IMR-90 (cell line): Measurements from ENCODE around the gene SLC22A5. TPM values are rescaled to one million over a fixed set of nuclear protein-coding genes. Genes with fewer than 3 reads are reported as not detected.

ENCODE experiments used
- ATAC-seq: fragments of 200-7000 bp; cut with Tn5 transposase; 2 replicates; pipeline ENCODE4 v1.9.1; 2020; ENCODE audit warnings: low read depth, mild to moderate bottlenecking, moderate library complexity
- BruUV-seq: library from RNA; stranded (reverse); fragments of 400-500 nt; replicated peaks from 2 replicates; lab custom pipeline; 2021; lab: Mats Ljungman, UMichigan
- CTCF ChIA-PET: fragments of 300-600 bp; formaldehyde crosslinking; extraction: SDS; loops from one replicate; lab custom pipeline; 2021; ENCODE audit warnings: antibody characterized with exemption; lab: Yijun Ruan, JAX
- POLR2A ChIA-PET: fragments of 300-600 bp; sonication (Branson Sonifier 250); formaldehyde crosslinking; loops from one replicate; lab custom pipeline; 2022; ENCODE audit warnings: antibody characterized with exemption; ENCODE audit not compliant: unreplicated experiment; lab: Charles Lee
- DNase-seq: peaks from one replicate; pipeline ENCODE4 v3.0.0; 2013
- H2AFZ ChIP-seq: replicated peaks from 2 replicates; pipeline ENCODE3; 2013; ENCODE audit warnings: low read length, mild to moderate bottlenecking; ENCODE audit not compliant: poor library complexity
- H2AK5ac ChIP-seq: 2 replicates; pipeline ENCODE4 v1.6.1; 2013; ENCODE audit warnings: low read depth, low read length, inconsistent platforms
- H2AK9ac ChIP-seq: replicated peaks from 2 replicates; pipeline ENCODE3; 2013; ENCODE audit warnings: mild to moderate bottlenecking, low read depth, low read length, moderate library complexity; ENCODE audit not compliant: poor library complexity
- H2BK120ac ChIP-seq: 2 replicates; pipeline ENCODE4 v1.6.1; 2013; ENCODE audit warnings: low read depth, low read length, inconsistent platforms
- H2BK15ac ChIP-seq: 3 replicates; pipeline ENCODE4 v1.6.1; 2013; ENCODE audit warnings: low read depth, low read length, inconsistent platforms
- H2BK20ac ChIP-seq: 2 replicates; pipeline ENCODE4 v1.6.1; 2013; ENCODE audit warnings: low read depth, mild to moderate bottlenecking, inconsistent platforms, low read length, moderate library complexity
- H2BK5ac ChIP-seq: 2 replicates; pipeline ENCODE4 v1.6.1; 2013; ENCODE audit warnings: mild to moderate bottlenecking, low read depth, low read length, inconsistent platforms; ENCODE audit not compliant: poor library complexity, severe bottlenecking
- H3K14ac ChIP-seq: replicated peaks from 2 replicates; pipeline ENCODE4 v1.6.1; 2013; ENCODE audit warnings: low read depth, low read length, inconsistent platforms
- H3K18ac ChIP-seq: 2 replicates; pipeline ENCODE4 v1.6.1; 2013; ENCODE audit warnings: low read depth, low read length, control low read depth
- H3K23ac ChIP-seq: 2 replicates; pipeline ENCODE4 v1.6.1; 2013; ENCODE audit warnings: low read depth, low read length, inconsistent platforms
- H3K27ac ChIP-seq: 2 replicates; pipeline ENCODE4 v1.5.1; 2013; ENCODE audit warnings: mild to moderate bottlenecking, control low read depth, low read length; ENCODE audit not compliant: insufficient read depth
- H3K27me3 ChIP-seq: 2 replicates; pipeline ENCODE4 v1.6.1; 2013; ENCODE audit warnings: low read length; ENCODE audit not compliant: control insufficient read depth, insufficient read depth
- H3K36me3 ChIP-seq: 2 replicates; pipeline ENCODE4 v1.6.1; 2013; ENCODE audit warnings: low read length, mixed read lengths; ENCODE audit not compliant: control insufficient read depth, insufficient read depth
- H3K4ac ChIP-seq: 2 replicates; pipeline ENCODE4 v1.6.1; 2013; ENCODE audit warnings: low read depth, low read length, inconsistent platforms
- H3K4me1 ChIP-seq: 2 replicates; pipeline ENCODE4 v1.6.1; 2013; ENCODE audit warnings: low read length, mixed read lengths; ENCODE audit not compliant: control insufficient read depth, insufficient read depth
- H3K4me2 ChIP-seq: 2 replicates; pipeline ENCODE4 v1.6.1; 2013; ENCODE audit warnings: low read depth, mild to moderate bottlenecking, control low read depth, low read length, moderate library complexity
- H3K4me3 ChIP-seq: 2 replicates; pipeline ENCODE4 v1.5.1; 2013; ENCODE audit warnings: low read depth, mild to moderate bottlenecking, control low read depth, low read length, moderate library complexity; ENCODE audit not compliant: insufficient read depth
- H3K56ac ChIP-seq: 2 replicates; pipeline ENCODE4 v1.6.1; 2013; ENCODE audit warnings: low read length, inconsistent platforms; ENCODE audit not compliant: insufficient read depth; ENCODE audit errors: extremely low read depth
- H3K79me1 ChIP-seq, 2 experiments: 2 replicates each; pipeline ENCODE4 v1.6.1; 2013; ENCODE audit warnings: low read length in 2 of 2, inconsistent platforms in 1 of 2, low read depth in 1 of 2
- H3K9ac ChIP-seq: 2 replicates; pipeline ENCODE4 v1.6.1; 2013; ENCODE audit warnings: low read depth, low read length, control low read depth
- H3K9me1 ChIP-seq: 2 replicates; pipeline ENCODE4 v1.6.1; 2013; ENCODE audit warnings: low read length, inconsistent platforms; ENCODE audit not compliant: insufficient read depth
- H3K9me3 ChIP-seq: 2 replicates; pipeline ENCODE4 v1.6.1; 2013; ENCODE audit warnings: low read length; ENCODE audit not compliant: control insufficient read depth, insufficient read depth
- H4K20me1 ChIP-seq: 2 replicates; pipeline ENCODE4 v1.6.1; 2013; ENCODE audit warnings: low read length, inconsistent platforms; ENCODE audit not compliant: insufficient read depth
- H4K5ac ChIP-seq: 2 replicates; pipeline ENCODE4 v1.6.1; 2013; ENCODE audit warnings: mild to moderate bottlenecking, low read depth, low read length, control low read depth
- H4K8ac ChIP-seq, 2 experiments: 2 replicates each; pipeline ENCODE4 v1.6.1; 2013; ENCODE audit warnings: low read depth in 2 of 2, low read length in 2 of 2, control low read depth in 1 of 2, inconsistent platforms in 1 of 2
- H4K91ac ChIP-seq: 2 replicates; pipeline ENCODE4 v1.6.1; 2013; ENCODE audit warnings: low read depth, low read length, inconsistent platforms; ENCODE audit not compliant: insufficient read depth
- BHLHE40 ChIP-seq: fragments of 150-350 bp; IDR thresholded peaks from 2 replicates; pipeline ENCODE4 v1.6.1; 2016; ENCODE audit warnings: mild to moderate bottlenecking, low read depth, low read length
- CHD1 ChIP-seq: IDR thresholded peaks from 2 replicates; pipeline ENCODE4 v1.6.1; 2012; ENCODE audit warnings: low read depth, low read length, improper control_type of control experiment
- FOS ChIP-seq: fragments of 150-350 bp; IDR thresholded peaks from 2 replicates; pipeline ENCODE4 v1.6.1; 2016; ENCODE audit warnings: low read depth, low read length
- MAZ ChIP-seq: IDR thresholded peaks from 2 replicates; pipeline ENCODE4 v1.6.1; 2012; ENCODE audit warnings: low read depth, mild to moderate bottlenecking, low read length, improper control_type of control experiment, moderate library complexity, borderline replicate concordance
- MXI1 ChIP-seq: IDR thresholded peaks from 2 replicates; pipeline ENCODE4 v1.6.1; 2012; ENCODE audit warnings: low read depth, mild to moderate bottlenecking, low read length, moderate library complexity, borderline replicate concordance
- NFE2L2 ChIP-seq: fragments of 150-350 bp; IDR thresholded peaks from 2 replicates; pipeline ENCODE4 v1.6.1; 2016; ENCODE audit warnings: low read depth, mild to moderate bottlenecking, low read length
- POLR2A ChIP-seq: IDR thresholded peaks from 2 replicates; pipeline ENCODE4 v1.6.1; 2012; ENCODE audit warnings: mild to moderate bottlenecking, low read depth, low read length
- RAD21 ChIP-seq: IDR thresholded peaks from 2 replicates; pipeline ENCODE4 v1.6.1; 2012; ENCODE audit warnings: low read length, improper control_type of control experiment
- RCOR1 ChIP-seq: IDR thresholded peaks from 2 replicates; pipeline ENCODE4 v1.6.1; 2012; ENCODE audit warnings: mild to moderate bottlenecking, low read length, improper control_type of control experiment; ENCODE audit not compliant: insufficient replicate concordance
- RFX5 ChIP-seq: IDR thresholded peaks from 2 replicates; pipeline ENCODE4 v1.8.0; 2012; ENCODE audit warnings: low read depth, mild to moderate bottlenecking, low read length, moderate library complexity
- WGBS, 2 experiments: methylation state at CpG; one replicate each; pipeline versions ENCODE4 v1.1.5 to v1.1.7; 2013; ENCODE audit warnings: missing lambda C conversion rate in 2 of 2; ENCODE audit not compliant: insufficient read length in 1 of 2; ENCODE audit errors: extremely low coverage in 2 of 2; 5-methylcytosine and 5-hydroxymethylcytosine counted together
- dilution Hi-C: fragments of 300-500 bp; cut with HindIII; formaldehyde crosslinking; loops from one replicate; pipeline ENCODE4 v1.14.3; 2018; ENCODE audit warnings: low sequenced_read_pairs; ENCODE audit not compliant: unreplicated experiment
- in situ Hi-C: fragments of 300-500 bp; cut with MboI; formaldehyde crosslinking; loops from 3 replicates; pipeline ENCODE4 v1.14.3; 2019; ENCODE audit warnings: low sequenced_read_pairs, inconsistent platforms, mixed read lengths
- intact Hi-C: fragments of 100-400 bp; cut with micrococcal nuclease; formaldehyde crosslinking; loops from 2 replicates; pipeline ENCODE4 v1.10.0; 2022
- polyA plus RNA-seq, 3 experiments: library from polyadenylated mRNA; depleted of rRNA; stranded (reverse); fragments of >200 nt; gene quantifications; 2 replicates each; pipeline ENCODE4 v1.2.3, GENCODE V29; 2012; ENCODE audit warnings: low replicate concordance in 1 of 3
- total RNA-seq: library from RNA; depleted of rRNA; stranded (reverse); fragments of >200 nt; gene quantifications from 2 replicates; pipeline ENCODE4 v1.2.3, GENCODE V29; 2012
- TF ChIP-seq, protein P1 (sequence below): fragments of 150-350 bp; IDR thresholded peaks from 2 replicates; pipeline ENCODE4 v1.6.1; 2017; ENCODE audit warnings: mild to moderate bottlenecking, antibody characterized with exemption, low read length, low read depth
- TF ChIP-seq, protein P2 (sequence below): conservative IDR thresholded peaks from 2 replicates; pipeline ENCODE4 v1.5.1; 2012; ENCODE audit warnings: mild to moderate bottlenecking, low read depth, low read length, improper control_type of control experiment

Gene SLC22A5
- total and polyA plus RNA-seq, 2 of the 4 experiments (the other 2 are of a cell fraction), result 6.1 to 7.1 TPM

DNA sequence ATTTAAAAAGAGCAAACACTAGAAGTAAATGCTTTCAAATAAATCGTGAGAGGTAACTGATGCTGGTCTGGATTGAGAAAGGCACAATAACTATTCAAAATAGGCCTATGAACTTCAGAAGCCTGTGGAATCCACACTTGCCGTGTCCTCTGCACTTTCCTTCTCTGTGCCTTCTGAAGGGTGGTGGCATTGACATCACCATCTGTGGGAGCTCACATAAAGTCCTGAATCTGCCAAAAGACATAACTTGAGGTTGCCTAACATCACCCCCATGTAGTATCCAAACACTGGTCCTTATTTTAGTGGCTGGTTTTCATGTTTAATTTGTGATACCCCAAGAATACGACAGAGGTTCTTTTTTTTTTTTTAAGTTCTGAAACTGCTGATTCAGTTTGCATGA lies 61.2 kb downstream of the SLC22A5 start:
- H3K4ac ChIP-seq, result peak overlapping the region; percentile 52; the same call in 1 of the 2 replicates
- H4K20me1 ChIP-seq, result no peaks in the 10 kb centered on the region; the same call in 1 of the 2 replicates
- no peak overlapping the region for H3K18ac ChIP-seq
- H2BK15ac ChIP-seq, result peak overlapping the region; percentile 43; the same call in 1 of the 3 replicates
- intact Hi-C loops (no loop called here), dilution Hi-C loops (no loop called here), in situ Hi-C loops (no loop called here)
- H2BK5ac ChIP-seq, result no peak overlapping the region
- H4K91ac ChIP-seq, result peak overlapping the region; percentile 30; the same call in 1 of the 2 replicates
- H2AK5ac ChIP-seq, result no peak overlapping the region
- peaks cover 17 to 63% of the 10 kb centered on the region in 2 experiments; a peak in 3 of 4 replicates for H3K79me1 ChIP-seq
- H3K27me3 ChIP-seq, result no peaks in the 10 kb centered on the region
- no peak overlapping the region for H2BK20ac ChIP-seq
- peaks cover 35% of the 10 kb centered on the region for H3K9me1 ChIP-seq
- H4K8ac ChIP-seq, result no peak overlapping the region
- 90% methylated on average over 1 of the region's 3 CpGs; no CpG with 5 or more reads in 1 of the 2 experiments for WGBS, 2 experiments
- TF ChIP-seq RAD21, result no peak
- no peak for TF ChIP-seq RCOR1
- TF ChIP-seq MXI1, result no peak
- TF ChIP-seq MAZ, result no peak
- TF ChIP-seq POLR2A, result no peak
- no peak for TF ChIP-seq RFX5
- TF ChIP-seq BHLHE40, result no peak
- TF ChIP-seq, protein P1, sequence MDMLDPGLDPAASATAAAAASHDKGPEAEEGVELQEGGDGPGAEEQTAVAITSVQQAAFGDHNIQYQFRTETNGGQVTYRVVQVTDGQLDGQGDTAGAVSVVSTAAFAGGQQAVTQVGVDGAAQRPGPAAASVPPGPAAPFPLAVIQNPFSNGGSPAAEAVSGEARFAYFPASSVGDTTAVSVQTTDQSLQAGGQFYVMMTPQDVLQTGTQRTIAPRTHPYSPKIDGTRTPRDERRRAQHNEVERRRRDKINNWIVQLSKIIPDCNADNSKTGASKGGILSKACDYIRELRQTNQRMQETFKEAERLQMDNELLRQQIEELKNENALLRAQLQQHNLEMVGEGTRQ, result no peak
- no peak for TF ChIP-seq NFE2L2
- TF ChIP-seq CHD1, result no peak
- TF ChIP-seq FOS, result no peak
- TF ChIP-seq, protein P2, sequence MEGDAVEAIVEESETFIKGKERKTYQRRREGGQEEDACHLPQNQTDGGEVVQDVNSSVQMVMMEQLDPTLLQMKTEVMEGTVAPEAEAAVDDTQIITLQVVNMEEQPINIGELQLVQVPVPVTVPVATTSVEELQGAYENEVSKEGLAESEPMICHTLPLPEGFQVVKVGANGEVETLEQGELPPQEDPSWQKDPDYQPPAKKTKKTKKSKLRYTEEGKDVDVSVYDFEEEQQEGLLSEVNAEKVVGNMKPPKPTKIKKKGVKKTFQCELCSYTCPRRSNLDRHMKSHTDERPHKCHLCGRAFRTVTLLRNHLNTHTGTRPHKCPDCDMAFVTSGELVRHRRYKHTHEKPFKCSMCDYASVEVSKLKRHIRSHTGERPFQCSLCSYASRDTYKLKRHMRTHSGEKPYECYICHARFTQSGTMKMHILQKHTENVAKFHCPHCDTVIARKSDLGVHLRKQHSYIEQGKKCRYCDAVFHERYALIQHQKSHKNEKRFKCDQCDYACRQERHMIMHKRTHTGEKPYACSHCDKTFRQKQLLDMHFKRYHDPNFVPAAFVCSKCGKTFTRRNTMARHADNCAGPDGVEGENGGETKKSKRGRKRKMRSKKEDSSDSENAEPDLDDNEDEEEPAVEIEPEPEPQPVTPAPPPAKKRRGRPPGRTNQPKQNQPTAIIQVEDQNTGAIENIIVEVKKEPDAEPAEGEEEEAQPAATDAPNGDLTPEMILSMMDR, result no peak
- H3K4me2 ChIP-seq, result no peak overlapping the region
- no peak overlapping the region for H3K4me3 ChIP-seq
- no peak overlapping the region for H3K9ac ChIP-seq
- no peak overlapping the region for H3K23ac ChIP-seq
- H3K56ac ChIP-seq, result no peak overlapping the region
- H2AFZ ChIP-seq, result no peak overlapping the region
- ChIA-PET POLR2A (no interaction called here), CTCF (no interaction called here)
- no peaks in the 10 kb centered on the region for H3K9me3 ChIP-seq
- BruUV-seq, result no TSS peak
- no peak overlapping the region for H2BK120ac ChIP-seq
- no peak overlapping the region for H2AK9ac ChIP-seq
- ATAC-seq (no peak), DNase-seq (no peak)
- no peak overlapping the region for H4K5ac ChIP-seq
- H3K14ac ChIP-seq, result no peak overlapping the region
- no peaks in the 10 kb centered on the region for H3K36me3 ChIP-seq
- H3K27ac ChIP-seq, result no peak overlapping the region
- H3K4me1 ChIP-seq, result peaks cover 39% of the 10 kb centered on the region
